Mammary epithelial cell (primary cell): ENCODE results near the gene B4GALNT2.

ENCODE experiments used
- CTCF ChIP-seq, 2 donors: IDR thresholded peaks in 1 of 2; conservative IDR thresholded peaks in 1 of 2; 2 replicates each; pipeline ENCODE4 v1.5.1; 2011 to 2012; ENCODE audit warnings: inconsistent platforms in 2 of 2, low read length in 2 of 2, mild to moderate bottlenecking in 2 of 2, control low read depth in 1 of 2, low read depth in 1 of 2; ENCODE audit not compliant: insufficient read depth in 1 of 2; ENCODE audit errors: extremely low read depth in 1 of 2
- EZH2 ChIP-seq: IDR thresholded peaks from 2 replicates; pipeline ENCODE4 v1.6.1; 2012; ENCODE audit warnings: low read length, inconsistent platforms, borderline replicate concordance

DNA sequence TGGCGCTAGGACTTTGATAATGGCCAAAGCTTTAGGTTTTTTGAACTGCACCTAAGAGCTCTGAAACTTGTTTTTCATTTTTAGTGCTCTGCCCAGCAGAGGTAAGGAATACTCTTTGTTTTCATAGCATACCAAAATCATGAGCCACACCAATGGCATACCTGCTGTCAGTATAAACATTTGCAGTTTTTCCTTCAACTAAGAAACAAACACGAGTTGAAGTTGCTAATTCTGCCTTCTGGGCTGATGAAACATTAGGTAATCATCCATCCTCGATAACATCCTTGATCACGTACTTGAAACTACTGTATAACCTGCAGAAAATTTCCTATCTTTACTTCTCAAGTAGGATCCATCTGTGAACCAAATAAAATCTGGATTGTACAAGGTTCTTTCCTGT is 20.6 kb upstream of the B4GALNT2 start:
- TF ChIP-seq CTCF (conservative IDR thresholded peaks at IDR 0.05 in 1 of 2, IDR thresholded peaks at IDR 0.05 in 1 of 2; ENCODE audit: extremely low read depth in 1 of 2, insufficient read depth in 1 of 2, low read depth in 1 of 2, low read length in 2 of 2) (no peak), EZH2 (no peak)
